Measurements from ENCODE around the gene LAMC2. TPM values are rescaled to one million over a fixed set of nuclear protein-coding genes. Genes with fewer than 3 reads are reported as not detected.

The LAMC2 gene
- total RNA-seq, 1 donor from 2014 or later = 4.5 TPM

GRCh38 chr1:183293876-183294275 lies 107.8 kb downstream of the LAMC2 start:
- Mint-ChIP-seq H3K27ac (no peak overlapping the region), H3K36me3 (ENCODE audit: insufficient read depth) (no peaks in the 10 kb centered on the region), H3K4me3 (ENCODE audit: low read depth) (no peak overlapping the region), H3K4me1 (ENCODE audit: low read depth) (peaks cover 6% of the 10 kb centered on the region), H3K9me3 (ENCODE audit: low read depth) (peaks cover 3% of the 10 kb centered on the region), H3K27me3 (no peaks in the 10 kb centered on the region)
- TF ChIP-seq, protein P1, sequence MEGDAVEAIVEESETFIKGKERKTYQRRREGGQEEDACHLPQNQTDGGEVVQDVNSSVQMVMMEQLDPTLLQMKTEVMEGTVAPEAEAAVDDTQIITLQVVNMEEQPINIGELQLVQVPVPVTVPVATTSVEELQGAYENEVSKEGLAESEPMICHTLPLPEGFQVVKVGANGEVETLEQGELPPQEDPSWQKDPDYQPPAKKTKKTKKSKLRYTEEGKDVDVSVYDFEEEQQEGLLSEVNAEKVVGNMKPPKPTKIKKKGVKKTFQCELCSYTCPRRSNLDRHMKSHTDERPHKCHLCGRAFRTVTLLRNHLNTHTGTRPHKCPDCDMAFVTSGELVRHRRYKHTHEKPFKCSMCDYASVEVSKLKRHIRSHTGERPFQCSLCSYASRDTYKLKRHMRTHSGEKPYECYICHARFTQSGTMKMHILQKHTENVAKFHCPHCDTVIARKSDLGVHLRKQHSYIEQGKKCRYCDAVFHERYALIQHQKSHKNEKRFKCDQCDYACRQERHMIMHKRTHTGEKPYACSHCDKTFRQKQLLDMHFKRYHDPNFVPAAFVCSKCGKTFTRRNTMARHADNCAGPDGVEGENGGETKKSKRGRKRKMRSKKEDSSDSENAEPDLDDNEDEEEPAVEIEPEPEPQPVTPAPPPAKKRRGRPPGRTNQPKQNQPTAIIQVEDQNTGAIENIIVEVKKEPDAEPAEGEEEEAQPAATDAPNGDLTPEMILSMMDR (IDR thresholded peaks at IDR 0.05; ENCODE audit: unreplicated experiment) = no peak
- DNase-seq (ENCODE audit: low spot score, unreplicated experiment) = no peak

Other genes starting within 250 kb of the LAMC2 start
- not detected in 2 replicates for gene SHCBP1L, start 233.1 kb upstream of the LAMC2 start, total RNA-seq
- 72.9 and 77.3 TPM in 2 replicates for gene LAMC1, start 162.8 kb upstream of the LAMC2 start, total RNA-seq
- 3.1 and 3.3 TPM in 2 replicates for gene NMNAT2, start 232.1 kb downstream of the LAMC2 start, total RNA-seq